ENCODE measurements around the gene WDFY2.
"Not testable (repeated sequence)": the region's sequence is repeated elsewhere in the genome, so short reads cannot be mapped to it uniquely, and the experiment has no call there.

WDFY2 gene

DNA sequence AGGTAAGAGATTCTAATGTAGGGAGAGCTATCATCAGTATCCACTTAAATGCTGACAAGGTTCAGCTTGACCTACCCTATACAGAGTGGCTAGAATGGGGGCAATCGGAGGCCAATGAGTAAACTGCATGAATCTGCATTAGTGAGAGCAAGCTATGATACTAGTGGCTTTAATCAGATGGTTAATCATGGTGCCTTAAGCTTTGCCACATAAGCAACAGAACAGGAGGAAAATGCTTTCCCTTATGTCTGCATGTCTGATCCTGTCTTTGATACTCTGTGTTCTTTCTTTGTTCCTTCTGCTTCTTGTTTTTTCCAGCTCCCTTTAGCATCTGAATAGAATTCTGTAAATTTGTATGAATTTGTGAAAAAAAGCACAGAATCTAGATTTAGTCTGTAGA, 91.1 kb downstream of the WDFY2 start:
- DNase-seq: no peak

DNA sequence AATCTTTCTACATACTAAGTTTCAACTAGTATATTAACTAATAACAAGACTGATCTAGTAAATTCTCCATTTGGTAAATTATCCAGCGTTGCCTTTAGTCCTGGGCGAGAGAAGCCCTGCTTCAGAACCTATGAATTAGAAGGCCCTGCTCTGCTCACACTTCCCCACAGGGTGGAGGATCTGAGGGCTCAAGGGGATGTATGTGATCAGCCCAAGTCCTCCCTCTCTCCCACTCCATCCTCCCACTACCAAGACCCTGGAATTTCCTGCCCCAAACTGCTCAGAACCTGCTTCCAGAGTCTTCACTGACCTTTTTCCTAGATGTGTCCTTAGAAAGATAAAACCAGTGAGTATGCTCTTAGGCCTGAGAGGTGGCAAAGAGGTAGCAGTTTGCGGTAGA, 91.6 kb downstream of the WDFY2 start:
- no peak for DNase-seq

DNA sequence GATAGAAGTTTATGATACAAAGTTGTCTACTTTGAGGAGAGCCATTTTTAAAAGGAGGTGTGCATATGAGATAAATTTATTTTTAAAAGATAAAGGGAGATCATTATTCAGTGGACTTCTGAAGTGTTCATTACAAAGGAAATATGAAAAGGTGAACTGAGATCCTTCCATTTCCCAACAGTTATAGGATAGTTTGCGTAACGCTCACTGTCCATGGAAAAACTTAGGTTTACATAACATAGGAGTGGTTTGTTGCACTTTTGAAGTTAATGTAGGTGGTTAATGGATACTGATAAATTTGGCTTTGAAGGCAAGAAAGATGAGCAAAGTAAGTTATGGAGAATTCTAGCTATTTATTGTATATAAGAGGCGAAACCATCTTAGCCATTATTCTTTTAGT, 92.5 kb downstream of the WDFY2 start:
- DNase-seq: no peak

DNA sequence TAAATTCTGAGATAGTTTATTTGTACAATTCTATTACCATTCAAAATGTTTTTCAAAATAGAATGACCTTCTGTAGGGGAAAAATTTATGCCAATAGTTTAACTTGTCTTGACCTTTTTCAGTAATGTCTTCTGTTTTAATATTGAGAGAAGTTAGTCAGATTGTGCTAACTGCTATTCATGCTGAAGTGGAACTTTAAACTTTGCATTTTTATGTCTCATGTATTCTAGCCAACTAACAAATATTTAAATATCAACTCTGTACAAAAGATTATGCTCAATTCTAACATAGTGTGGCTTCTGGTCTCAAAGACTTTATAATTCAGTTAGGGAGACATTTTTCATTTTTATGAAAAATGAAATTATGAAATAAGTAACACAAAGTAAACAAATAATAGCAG, 94.2 kb downstream of the WDFY2 start:
- no peak for DNase-seq

DNA sequence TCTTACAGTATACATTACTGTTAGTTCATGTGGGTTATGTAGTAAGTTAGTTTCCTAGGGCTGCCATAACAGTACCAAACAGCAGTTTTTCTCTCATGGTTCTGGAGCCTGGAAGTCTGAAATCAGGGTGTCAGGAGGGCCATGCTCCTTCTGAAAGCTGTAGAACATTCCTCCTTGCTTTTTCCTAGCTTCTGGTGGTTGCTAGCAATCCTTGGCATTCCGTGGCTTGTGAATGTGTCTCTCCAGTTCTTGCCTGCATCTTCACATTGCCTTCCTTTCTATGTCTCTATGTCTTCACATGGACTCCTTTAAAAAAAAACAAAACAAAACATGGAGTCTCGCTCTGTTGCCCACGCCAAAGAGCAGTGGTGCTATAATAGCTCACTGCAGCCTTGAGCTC, 95.4 kb downstream of the WDFY2 start:
- DNase-seq: no peak

DNA sequence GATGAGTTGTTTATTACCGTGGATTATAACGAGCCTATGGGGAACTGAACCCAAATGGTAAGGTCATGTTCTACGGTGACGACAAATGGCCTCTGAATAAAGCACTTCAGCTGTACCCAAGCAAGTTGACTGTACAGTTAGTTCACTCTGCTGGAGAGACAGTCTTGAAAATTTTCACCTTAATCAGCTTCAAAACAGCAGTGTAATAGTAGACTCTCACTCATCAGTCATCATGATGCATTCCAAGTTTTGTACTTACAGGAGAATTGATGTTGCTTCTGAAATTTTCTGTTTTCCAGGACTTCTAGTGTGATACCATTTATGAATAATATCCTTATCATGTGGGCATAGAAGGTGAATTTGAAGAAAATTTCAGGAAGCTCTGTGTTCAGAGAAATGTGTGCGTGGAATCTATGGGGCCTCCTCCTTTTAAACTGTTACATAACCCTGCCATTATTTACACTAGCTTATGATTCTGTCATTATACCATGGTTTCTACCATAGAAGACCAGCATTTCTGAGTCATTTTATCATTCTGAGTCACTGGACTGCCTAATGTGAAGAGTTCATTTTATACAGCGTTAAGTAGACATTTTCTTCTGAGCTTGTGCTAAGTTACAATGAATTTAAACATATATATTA, 96.9 kb downstream of the WDFY2 start:
- peak; percentile 86 for DNase-seq

DNA sequence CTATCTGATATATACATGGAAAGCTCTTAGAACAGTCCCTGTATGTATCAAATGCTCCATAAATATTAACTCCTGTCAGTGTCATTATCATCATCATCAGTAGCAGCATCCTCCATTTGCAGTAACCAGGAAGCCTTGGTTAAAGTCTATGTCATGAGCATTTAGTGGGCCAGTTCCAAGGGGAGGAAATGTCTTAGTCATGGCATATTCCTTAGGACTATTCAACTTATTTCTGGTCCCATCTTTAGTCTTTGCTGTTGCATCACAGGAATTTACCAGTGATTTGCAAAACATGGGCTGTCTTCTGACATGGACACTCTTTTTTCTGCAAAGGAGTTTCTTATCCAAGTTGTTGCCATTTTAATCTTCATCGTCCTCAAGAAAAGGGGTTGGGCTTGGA, 98.4 kb downstream of the WDFY2 start:
- peak; percentile 21 for DNase-seq

DNA sequence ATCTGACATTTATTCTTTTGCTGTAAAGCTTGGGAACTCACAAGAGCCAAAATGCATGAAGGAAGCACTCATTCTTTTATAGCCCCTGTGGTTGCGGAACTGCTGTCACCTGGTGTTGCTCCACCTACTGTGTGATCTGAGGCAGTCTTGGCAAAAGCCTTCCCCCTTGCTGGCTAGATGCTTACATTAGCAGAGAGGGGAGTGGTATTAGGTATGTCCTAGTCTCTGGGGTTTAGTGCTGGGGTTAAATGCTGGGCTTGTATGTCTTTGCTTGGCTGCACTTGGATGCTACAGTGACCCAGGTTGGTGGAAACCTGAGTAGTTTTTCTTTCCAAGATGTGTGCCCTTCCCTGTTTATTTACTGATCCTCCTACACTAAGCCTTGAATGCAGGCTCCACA, 99.3 kb downstream of the WDFY2 start:
- no peak for DNase-seq

DNA sequence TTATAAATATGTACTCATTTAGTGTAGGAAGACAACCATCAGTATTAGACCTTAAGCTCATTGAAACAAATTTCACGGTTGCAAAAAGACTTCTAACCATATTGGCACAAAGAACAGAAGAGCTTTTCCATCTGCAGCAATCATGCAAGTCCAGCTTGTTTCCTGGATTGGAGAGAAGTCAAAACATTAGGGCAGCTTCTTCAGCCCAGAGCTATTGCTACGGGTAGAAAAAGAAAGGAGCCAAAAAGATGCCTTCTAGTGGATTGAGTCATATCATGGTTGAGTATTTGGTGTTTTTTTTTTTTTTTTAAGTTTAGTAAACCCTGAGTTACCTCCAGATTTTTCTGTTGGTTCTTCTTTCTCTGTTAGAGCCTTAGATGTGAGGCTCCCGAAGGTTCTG, 99.8 kb downstream of the WDFY2 start:
- no peak for DNase-seq

DNA sequence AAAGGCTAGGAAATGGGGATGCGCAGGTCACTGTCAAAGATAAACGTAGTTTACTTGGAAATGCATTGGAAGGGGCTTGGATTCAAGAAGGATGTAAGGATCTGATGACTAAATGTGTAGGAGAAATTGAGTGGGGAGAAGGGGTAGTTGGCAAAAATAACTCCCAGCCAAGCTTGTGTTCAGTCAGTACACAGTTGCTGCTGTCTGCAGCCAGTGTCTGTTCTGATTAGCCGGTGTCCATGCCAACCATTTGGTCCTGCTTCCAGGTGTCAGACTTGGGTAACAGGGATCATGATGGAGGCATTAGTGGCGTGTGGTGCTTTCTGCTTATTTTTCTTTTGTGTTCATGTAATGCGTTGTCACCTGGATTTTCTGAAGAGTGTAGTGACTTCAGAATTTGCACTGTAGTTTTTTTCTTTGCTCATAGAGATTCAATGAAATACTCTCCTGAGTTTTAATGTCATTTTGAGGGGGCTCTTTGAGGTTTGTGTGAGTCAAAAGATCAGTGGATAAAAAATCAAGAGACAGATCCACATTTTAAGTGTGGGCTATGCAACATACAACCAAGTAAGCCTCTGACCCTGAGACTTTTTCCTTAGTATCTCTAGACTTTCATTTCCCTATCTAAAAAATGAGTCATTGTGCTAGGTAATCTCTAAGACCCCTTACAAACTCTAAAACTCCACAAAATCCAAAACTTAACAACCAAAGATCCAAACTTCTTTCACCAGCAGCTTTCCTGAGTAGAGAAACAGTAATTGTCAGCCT, 103.9 kb downstream of the WDFY2 start:
- DNase-seq: no peak

DNA sequence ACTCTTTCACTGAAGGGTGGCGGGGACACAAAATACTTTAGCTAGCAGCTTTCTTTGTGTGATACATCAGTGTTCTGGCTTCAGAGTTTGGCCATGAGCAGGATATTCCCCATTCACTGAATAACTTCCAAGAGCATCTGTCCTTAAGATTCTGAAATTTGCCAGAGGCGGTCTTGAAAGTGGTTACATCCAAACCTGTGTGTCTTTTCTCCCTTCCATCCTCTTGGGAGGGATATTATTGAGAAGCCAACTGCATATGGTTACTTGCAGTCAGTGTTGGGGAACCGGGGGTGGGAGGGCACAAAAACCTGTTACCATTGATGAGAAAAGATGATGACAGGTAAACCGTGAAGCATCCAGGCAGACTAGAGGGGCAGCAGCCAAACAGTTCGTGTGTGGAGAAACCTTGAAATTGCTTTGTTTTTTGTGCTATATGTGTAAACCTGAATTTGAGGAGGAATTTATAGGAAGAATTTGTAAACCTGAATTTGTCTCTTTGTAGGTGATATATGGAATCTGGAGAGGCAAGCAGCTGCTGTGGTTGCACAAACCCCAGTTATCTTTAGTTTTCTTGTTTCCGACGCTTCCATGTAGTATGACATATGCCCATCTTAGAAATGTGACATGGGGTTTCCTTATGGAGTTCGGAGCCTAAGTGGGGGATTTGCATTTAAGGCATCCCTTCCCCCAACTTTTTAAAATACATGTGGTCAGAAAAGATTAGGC, 104.8 kb downstream of the WDFY2 start:
- no peak for DNase-seq

DNA sequence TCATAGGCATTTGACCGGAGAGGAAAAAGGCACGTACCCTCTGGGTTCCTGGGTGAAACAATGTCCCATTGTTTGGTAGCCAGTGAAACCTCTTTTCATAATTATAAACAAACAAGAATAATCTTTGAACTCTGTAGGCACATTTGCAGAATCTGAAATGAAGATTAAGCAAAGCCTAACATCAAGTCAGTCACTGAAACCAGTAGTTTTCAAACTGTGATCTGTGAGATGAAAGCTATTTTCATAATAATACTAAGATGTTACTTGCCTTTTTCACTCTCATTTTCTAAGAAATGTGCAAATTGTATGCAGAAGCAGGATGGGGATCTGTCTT, 105.4 kb downstream of the WDFY2 start:
- no peak for DNase-seq

DNA sequence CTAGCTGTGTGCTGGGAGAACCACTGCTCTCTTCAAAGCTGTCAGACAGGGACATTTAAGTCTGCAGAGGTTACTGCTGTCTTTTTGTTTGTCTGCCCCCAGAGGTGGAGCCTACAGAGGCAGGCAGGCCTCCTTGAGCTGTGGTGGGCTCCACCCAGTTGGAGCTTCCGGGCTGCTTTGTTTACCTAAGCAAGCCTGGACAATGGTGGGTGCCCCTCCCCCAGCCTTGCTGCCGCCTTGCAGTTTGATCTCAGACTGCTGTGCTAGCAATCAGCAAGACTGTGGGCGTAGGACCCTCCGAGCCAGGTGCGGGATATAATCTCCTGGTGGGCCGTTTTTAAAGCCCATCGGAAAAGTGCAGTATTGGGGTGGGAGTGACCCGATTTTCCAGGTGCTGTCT, 111.4 kb downstream of the WDFY2 start:
- DNase-seq: not testable (repeated sequence)

DNA sequence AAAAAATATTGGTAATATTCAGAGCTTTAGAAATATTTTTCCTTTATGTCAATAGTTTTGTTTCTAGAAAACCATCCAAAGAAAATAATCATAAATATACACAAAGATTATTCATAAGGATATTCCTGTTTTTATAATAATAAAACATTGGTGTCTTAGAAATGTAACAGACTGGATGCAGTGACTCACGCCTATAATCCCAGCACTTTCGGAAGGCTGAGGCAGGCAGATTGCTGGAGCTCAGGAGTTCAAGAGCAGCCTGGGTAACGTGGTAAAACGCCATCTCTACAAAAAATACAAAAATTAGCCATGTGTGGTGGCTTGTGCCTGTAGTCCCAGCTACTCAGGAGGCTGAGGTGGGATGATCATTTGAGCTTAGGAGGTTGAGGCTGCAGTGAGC, 112.9 kb downstream of the WDFY2 start:
- DNase-seq: peak; percentile 57

DNA sequence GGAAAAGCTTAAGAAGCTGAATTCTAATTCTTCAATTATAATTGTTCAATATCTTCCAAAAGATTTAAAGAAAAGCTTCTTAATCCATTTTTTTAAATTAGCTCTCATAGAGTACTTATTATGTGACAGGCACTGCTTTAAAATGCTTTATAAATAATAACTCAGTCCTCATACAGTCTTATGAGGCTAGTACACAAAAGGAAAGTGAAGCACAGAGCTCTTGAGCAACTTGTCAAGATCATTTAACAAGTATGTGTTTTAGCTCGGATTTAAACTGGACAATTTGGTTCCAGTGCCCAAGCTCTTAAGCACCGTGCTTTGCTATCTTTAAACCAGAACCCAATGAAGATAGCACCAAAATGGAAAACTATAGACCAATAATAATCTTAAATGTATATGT, 113.6 kb downstream of the WDFY2 start:
- DNase-seq: peak; percentile 16

DNA sequence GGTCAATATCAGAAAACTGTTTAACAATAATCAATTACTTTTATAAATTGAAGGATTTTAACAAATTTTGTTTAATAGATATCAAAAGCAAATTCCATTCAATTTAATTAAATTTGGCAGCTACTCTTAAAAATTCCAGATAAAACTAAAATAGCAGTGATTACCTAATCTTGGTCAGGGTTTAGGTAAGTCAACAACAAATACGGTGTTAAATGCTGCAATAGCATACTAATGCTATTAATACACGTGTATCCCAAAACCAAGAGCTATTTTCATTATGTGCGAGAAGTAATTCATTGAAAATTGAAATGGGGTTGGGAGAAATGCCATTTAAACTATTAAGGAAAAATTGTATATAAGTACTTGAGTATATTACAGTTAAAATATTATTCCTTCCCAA, 114.1 kb downstream of the WDFY2 start:
- DNase-seq: no peak

DNA sequence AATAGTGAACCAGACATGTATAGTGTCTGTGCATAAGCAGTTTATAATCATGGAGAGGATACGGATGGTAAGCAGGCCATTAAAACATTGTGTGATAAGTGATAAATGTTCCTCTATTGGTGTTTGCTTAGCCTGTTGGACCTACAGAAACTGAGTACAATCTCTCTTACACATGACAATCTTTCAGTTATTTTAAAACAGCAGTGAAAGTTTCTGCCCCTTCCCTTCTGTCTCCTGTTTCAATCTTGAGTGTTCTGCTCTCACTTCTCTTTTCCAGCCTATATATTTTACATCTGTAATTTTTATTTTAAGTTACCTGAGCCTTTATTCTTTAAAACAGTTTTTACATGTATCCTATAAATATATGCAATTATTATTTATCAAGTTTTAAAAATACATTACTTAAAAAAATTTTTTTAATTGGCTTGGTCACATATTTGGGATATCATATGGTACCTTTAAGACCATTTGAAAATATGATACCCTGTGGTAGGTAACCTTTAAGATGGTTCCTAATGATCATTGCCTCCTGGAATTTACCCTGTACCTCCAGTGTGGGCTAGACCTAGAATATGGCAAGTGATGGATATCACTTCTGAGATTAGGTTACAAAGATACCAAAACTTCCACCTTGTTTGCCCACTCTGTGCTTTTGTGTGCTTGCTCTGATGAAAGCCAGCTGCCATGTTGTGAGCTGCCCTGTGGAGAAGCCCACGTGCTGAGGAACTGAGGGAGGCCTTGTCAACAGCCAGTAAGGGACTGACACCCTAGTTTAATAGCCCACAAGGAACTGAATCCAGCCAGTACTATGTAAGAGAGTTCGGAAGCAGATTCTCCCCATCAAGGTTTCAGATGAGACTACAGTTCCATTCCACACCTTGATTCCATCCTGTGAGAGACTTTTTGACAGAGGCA, 120.4 kb downstream of the WDFY2 start:
- DNase-seq: no peak

DNA sequence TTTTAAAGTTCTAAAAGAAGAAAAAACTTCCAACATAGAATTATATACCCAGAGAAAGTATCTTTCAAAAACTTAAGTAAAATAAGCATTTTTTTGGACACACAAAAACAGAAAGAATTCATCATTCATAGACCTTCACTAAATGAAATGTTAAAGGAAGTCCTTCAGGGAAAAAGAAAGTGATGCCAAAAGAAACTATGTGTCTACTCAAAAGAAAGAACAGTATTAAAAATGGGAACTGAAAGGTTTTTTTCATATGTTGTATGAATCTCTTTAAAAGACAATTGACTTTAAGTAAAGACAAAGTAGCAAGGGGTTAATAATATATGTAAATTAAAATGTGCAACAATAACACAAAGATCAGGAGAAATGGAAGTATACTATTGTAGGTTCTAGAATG, 123.2 kb downstream of the WDFY2 start:
- DNase-seq: no peak

DNA sequence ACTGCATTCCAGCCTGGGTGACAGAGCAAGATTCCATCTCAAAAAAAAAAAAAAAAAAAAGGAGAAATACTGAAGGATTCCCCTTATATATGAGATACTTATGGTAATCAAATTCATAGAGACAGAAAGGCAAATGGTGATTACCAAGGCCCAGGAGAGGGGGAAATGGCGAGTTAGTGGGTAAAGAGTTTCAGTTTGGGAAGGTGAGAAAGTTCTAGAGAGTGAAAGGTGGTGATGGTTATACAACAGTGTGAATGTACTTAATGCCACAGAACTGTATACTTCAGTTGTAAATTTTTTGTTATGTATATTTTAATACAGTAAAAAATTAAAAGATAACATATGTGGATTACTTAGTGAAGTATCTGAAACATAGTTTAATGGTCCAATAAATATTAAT, 129.5 kb downstream of the WDFY2 start:
- DNase-seq: no peak

DNA sequence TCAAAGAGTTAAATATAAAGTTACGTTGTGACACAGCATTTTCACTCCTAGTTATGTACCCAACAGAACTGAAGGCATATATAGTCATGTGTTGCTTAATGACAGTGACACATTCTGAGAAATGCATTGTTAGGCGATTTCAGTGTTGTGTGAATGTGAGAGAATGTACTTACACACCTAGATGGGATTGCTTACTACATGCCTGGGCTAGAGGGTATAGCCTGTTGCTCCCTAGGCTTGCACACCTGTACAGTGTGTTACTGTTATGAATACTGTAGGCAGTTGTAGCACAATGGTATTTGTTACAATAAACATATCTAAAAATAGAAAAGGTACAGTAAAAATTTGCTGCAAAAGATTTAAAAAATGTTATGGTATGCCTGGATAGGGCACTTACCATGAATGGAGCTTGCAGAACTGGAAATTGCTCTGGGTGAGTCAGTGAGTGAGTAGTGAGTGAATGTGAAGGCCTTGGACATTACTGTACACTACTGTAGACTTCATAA, 130.5 kb downstream of the WDFY2 start:
- DNase-seq: peak; percentile 68

DNA sequence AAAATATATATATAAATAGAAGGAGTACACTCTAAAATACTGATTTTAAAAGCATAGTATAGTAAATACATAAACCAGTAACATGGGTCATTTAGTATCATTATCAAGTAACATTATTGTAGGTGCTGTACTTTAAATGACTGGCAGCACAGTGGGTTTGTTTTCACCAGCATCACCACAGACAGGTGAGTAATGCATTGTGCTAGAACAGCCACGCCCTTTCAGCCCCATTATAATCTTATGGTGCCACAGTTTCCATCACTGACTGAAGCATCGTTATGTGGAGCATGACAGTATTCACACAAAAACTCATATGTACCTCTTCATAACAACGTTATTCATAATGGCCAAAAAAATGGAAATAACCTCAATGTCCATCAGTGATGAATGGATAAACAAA, 131.4 kb downstream of the WDFY2 start:
- no peak for DNase-seq

DNA sequence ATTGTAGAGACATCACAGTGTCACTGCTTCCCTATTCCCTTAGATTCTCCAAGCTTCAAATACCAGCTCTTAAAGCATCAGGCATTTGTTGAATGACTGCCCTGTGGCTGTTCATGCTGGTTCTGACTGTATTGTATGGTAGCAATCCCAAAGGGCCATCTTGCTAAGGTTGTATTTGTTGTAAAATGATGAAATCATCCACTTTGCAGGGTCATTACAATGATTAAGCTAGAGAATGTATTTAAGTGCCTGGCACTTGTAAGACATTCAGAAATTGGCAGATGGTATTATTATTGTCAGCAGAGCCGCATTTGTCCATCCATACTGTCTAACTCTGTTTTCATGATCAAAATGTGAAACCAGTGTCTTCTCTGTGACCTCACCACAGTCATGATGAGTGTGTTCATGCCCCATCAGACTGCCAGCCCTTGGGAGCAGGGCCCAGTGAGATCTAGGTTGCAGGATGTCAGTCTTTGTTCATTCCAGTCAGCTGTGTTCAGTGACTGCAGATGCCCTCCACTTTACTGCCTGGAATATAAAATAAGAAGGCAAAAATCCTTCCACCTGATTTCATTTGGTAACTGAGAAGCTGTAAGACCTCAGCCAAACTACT, 133.6 kb downstream of the WDFY2 start:
- no peak for DNase-seq

DNA sequence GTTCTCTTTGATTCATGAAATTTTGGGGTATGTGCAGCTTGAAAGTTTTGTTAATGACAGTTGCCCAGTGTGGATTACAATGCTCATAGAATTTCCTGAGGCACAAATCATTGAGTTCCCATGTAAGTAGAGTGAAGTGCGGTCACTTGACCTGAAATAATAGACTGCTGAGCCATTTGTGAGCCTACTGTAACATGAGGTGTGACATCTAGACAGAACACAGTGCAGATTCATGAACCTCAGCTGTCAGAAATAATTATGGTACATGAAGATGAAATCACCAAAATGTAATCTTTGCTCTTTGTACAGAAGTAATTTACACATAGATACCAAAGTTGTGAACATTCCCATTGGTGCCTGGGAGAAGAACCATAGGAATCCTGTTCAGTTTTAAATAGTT, 135.1 kb downstream of the WDFY2 start:
- DNase-seq: no peak

All from HCEC 1CT (cell line).